HUES48 (cell line): ENCODE data around the gene PPP1R7.

ENCODE experiments used
- H3K27ac ChIP-seq: one replicate; pipeline ENCODE4 v1.7.0; 2013; ENCODE audit warnings: low read depth, low read length, inconsistent platforms
- H3K27me3 ChIP-seq: 2 replicates; pipeline ENCODE4 v1.6.1; 2013; ENCODE audit warnings: mild to moderate bottlenecking, low read length; ENCODE audit not compliant: control insufficient read depth, insufficient read depth
- H3K36me3 ChIP-seq: 2 replicates; pipeline ENCODE4 v1.6.1; 2013; ENCODE audit warnings: low read length; ENCODE audit not compliant: control insufficient read depth, insufficient read depth
- H3K4me1 ChIP-seq: 2 replicates; pipeline ENCODE4 v1.6.1; 2013; ENCODE audit warnings: mild to moderate bottlenecking, low read length; ENCODE audit not compliant: control insufficient read depth, insufficient read depth
- H3K4me3 ChIP-seq: 2 replicates; pipeline ENCODE4 v1.5.1; 2013; ENCODE audit warnings: mild to moderate bottlenecking, low read depth, low read length
- H3K9ac ChIP-seq: 2 replicates; pipeline ENCODE4 v1.6.1; 2013; ENCODE audit warnings: mild to moderate bottlenecking, low read depth, low read length, moderate library complexity
- H3K9me3 ChIP-seq: 2 replicates; pipeline ENCODE4 v1.6.1; 2013; ENCODE audit warnings: low read length; ENCODE audit not compliant: control insufficient read depth, insufficient read depth

The PPP1R7 gene

DNA sequence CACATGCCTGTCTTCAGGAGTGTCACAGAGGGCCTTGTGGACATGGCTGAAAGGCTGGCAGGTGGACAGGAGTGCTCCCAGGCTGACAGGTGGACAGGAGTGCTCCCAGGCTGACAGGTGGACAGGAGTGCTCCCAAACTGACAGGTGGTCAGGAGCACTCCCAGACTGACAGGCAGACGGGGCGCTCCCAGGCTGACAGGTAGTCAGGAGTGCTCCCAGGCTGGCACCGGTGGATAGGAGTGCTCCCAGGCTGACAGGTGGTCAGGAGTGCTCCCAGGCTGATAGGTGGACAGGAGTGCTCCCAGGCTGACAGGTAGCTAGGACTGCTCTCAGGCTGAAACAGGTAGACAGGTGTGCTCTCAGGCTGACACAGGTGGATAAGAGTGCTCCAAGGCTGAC, 54.8 kb downstream of the PPP1R7 start:
- Histone ChIP-seq H3K36me3 (no peaks in the 10 kb centered on the region), H3K4me1 (no peaks in the 10 kb centered on the region)

DNA sequence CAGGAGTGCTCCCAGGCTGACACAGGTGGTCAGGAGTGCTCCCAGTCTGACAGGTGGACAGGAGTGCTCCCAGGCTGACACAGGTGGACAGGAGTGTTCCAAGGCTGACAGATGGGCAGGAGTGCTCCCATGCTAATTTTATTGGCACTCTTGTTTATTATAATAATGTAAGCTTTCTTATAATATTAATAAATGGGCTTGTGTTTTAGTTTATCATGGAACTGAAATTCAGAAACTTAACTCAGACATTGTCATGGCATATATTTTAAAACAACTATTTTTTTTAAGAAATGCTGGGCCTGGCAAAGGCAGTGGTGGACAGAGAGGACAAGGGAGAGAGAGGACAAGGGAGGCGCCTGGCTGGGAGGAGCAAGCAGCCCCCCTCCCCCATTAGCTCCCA, 56.9 kb downstream of the PPP1R7 start:
- H3K9ac ChIP-seq: no peak overlapping the region
- no peaks in the 10 kb centered on the region for H3K36me3 ChIP-seq
- no peaks in the 10 kb centered on the region for H3K9me3 ChIP-seq
- no peaks in the 10 kb centered on the region for H3K4me1 ChIP-seq
- H3K27me3 ChIP-seq: no peaks in the 10 kb centered on the region
- no peak overlapping the region for H3K4me3 ChIP-seq
- no peak overlapping the region for H3K27ac ChIP-seq

More for the DNA sequence above, 54.8 kb downstream of the PPP1R7 start:
- H3K27ac ChIP-seq: no peak overlapping the region
- H3K9me3 ChIP-seq: no peaks in the 10 kb centered on the region
- H3K4me3 ChIP-seq: no peak overlapping the region
- no peaks in the 10 kb centered on the region for H3K27me3 ChIP-seq
- no peak overlapping the region for H3K9ac ChIP-seq

DNA sequence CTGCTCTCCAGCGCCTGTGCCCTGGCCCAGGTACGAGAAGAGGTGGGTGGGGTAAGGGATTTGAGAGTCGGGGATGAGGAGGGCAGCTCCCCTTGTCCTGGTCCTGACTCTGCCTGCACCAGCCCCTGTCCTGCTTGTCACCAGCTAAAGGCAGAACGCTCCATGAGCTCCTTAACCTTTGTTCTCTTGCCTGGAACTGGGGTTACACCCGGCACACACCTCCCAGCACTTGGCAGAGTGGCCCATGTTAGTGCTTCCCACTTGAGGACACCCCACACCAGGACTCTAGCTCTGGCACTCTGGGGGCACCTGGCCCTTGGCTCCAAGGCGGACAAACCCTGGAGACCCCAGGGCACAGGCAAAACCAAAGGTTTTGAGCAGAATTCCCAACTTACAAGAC, 57.4 kb downstream of the PPP1R7 start:
- no peaks in the 10 kb centered on the region for H3K27me3 ChIP-seq
- no peaks in the 10 kb centered on the region for H3K4me1 ChIP-seq
- H3K36me3 ChIP-seq: no peaks in the 10 kb centered on the region
- no peak overlapping the region for H3K4me3 ChIP-seq
- H3K27ac ChIP-seq: no peak overlapping the region
- no peaks in the 10 kb centered on the region for H3K9me3 ChIP-seq
- H3K9ac ChIP-seq: no peak overlapping the region

DNA sequence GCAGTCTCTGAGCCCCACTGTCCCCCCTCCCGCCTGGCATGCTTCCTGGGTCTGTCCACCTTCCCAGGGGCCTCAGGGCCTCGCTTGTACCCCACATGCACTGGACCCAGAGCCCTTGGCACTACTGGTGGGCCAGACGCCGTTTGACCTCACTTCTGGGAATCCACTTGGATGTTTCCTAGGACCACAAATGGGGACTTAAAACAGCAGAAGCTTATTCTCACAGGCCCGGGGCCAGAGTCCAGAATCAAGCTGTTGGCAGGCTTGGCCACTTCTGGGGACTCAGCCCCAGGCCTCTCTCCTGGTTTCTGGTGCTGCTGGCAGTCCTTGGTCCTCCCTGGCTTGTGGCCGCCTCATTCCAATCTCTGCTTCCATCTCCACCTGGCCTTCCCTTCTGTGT, 57.8 kb downstream of the PPP1R7 start:
- Histone ChIP-seq H3K4me1 (no peaks in the 10 kb centered on the region), H3K9me3 (no peaks in the 10 kb centered on the region), H3K27ac (no peak overlapping the region), H3K4me3 (no peak overlapping the region), H3K36me3 (no peaks in the 10 kb centered on the region), H3K9ac (no peak overlapping the region), H3K27me3 (no peaks in the 10 kb centered on the region)

DNA sequence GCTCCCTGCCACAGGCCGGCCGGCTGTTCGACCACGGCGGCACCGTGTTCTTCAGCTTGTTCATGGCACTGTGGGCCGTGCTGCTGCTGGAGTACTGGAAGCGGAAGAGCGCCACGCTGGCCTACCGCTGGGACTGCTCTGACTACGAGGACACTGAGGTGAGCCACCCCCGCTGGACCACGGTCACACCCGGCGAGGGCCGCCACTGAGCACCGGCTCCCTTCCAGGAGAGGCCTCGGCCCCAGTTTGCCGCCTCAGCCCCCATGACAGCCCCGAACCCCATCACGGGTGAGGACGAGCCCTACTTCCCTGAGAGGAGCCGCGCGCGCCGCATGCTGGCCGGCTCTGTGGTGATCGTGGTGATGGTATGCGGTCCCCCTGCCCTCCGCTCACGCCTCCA, 59.0 kb downstream of the PPP1R7 start:
- no peak overlapping the region for H3K4me3 ChIP-seq
- no peaks in the 10 kb centered on the region for H3K9me3 ChIP-seq
- no peak overlapping the region for H3K27ac ChIP-seq
- no peaks in the 10 kb centered on the region for H3K36me3 ChIP-seq
- no peaks in the 10 kb centered on the region for H3K27me3 ChIP-seq
- no peak overlapping the region for H3K9ac ChIP-seq
- no peaks in the 10 kb centered on the region for H3K4me1 ChIP-seq

DNA sequence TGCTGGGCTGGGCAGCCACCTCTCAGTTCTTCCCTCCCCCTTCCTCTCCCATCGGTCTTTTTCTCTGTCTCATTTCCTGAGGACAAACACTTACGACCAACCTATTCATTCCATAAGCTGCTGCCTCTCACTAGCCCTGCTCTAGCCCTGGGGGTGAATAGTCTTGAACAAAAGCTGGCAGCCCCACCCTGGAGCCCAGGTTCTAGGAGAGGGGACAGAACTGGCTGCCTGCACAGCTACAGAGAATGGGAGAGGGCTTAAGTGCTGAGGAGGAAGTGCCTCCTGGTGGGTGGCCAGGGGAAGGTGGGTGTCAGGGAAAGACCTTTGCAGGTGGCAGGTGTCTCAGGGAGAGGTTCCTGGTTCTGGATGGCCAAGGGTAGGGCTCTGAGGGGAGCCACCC, 61.0 kb downstream of the PPP1R7 start:
- Histone ChIP-seq H3K9ac (no peak overlapping the region), H3K27me3 (no peaks in the 10 kb centered on the region), H3K27ac (no peak overlapping the region), H3K36me3 (no peaks in the 10 kb centered on the region), H3K4me1 (peaks cover 1% of the 10 kb centered on the region; the same call in 1 of the 2 replicates), H3K9me3 (no peaks in the 10 kb centered on the region), H3K4me3 (no peak overlapping the region)

DNA sequence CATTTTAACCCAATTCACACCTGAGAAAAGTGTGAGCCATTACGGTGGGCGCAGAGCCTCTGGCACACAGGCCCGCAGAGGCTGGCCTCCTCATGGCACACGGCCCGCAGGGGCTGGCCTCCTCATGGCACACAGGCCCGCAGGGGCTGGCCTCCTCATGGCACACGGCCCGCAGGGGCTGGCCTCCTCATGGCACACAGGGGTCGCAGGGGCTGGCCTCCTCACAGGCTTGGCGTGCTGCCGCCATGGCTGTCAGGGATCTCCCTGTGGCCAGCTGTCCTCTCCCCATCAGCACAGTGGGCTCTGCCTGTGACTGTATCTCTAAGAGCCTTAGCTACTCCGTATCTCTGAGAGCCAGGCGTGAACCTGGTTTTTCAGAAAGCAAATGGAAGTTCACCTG, 62.8 kb downstream of the PPP1R7 start:
- H3K9me3 ChIP-seq: no peaks in the 10 kb centered on the region
- H3K27ac ChIP-seq: no peak overlapping the region
- H3K27me3 ChIP-seq: no peaks in the 10 kb centered on the region
- no peak overlapping the region for H3K9ac ChIP-seq
- no peaks in the 10 kb centered on the region for H3K36me3 ChIP-seq
- H3K4me3 ChIP-seq: no peak overlapping the region
- H3K4me1 ChIP-seq: peaks cover 7% of the 10 kb centered on the region; the same call in 1 of the 2 replicates

DNA sequence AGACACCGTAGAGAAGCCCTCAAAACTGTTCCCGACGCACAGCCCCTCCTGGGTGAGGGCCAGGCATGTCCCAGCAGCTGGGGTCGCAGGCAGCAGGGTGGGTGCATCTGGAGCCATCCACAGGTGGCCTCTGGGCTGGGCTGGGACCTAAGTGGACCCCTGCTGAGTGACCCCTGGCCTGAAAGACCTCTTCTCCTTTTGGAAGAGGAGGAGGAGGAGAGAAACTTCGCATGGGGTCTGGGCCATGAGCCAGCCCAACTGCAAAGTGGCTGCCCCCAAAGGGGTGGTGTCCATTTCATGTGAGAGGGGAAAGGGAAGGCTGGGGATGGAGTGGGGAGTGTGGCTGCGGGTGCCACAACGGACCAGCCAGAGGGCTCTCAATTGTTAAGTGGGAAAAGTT, 63.3 kb downstream of the PPP1R7 start:
- Histone ChIP-seq H3K4me3 (no peak overlapping the region), H3K27me3 (no peaks in the 10 kb centered on the region), H3K9me3 (no peaks in the 10 kb centered on the region), H3K9ac (no peak overlapping the region), H3K36me3 (no peaks in the 10 kb centered on the region), H3K4me1 (peaks cover 7% of the 10 kb centered on the region; the same call in 1 of the 2 replicates), H3K27ac (no peak overlapping the region)

DNA sequence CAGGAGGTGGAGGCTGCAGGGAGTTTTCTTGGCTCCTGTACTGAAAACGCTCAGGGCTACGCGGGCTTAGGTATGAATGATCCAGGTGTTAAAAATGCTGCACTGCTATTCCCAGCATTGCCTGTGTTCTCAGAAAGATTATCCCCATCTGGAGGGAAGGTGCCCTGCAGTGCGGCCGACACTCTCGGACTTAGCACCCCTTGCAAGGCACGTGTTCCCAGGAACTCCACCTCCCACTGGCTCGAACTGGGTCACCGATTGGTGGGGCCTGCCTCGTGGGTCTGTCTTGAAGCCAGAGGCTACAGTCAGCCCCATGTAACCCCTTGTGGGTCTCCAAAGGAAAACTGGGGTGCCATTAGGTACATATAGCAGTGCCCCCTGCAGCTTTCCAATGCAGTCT, 63.9 kb downstream of the PPP1R7 start:
- peaks cover 8% of the 10 kb centered on the region for H3K4me1 ChIP-seq
- H3K9ac ChIP-seq: no peak overlapping the region
- H3K4me3 ChIP-seq: no peak overlapping the region
- H3K27me3 ChIP-seq: no peaks in the 10 kb centered on the region
- H3K9me3 ChIP-seq: no peaks in the 10 kb centered on the region
- no peaks in the 10 kb centered on the region for H3K36me3 ChIP-seq
- H3K27ac ChIP-seq: no peak overlapping the region

DNA sequence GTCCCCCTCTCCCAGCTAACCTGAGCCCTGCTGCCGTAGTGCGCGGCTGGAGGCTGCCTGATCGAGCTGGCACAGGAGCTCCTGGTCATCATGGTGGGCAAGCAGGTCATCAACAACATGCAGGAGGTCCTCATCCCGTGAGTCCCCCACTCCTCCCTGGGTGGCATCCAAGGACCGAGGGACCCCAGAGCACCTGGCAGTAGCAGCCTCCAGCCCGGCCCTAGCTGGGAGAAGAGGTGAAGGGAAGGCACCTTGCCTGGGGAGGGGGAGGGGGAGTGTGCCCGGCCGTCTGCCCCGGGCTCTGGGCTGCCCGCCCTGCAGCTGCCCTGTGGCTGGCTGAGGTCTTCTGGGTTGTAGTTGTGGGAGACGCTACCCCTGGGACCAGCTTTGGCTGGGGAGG, 64.5 kb downstream of the PPP1R7 start:
- no peak overlapping the region for H3K27ac ChIP-seq
- H3K9ac ChIP-seq: no peak overlapping the region
- no peaks in the 10 kb centered on the region for H3K9me3 ChIP-seq
- no peaks in the 10 kb centered on the region for H3K27me3 ChIP-seq
- H3K4me3 ChIP-seq: no peak overlapping the region
- no peaks in the 10 kb centered on the region for H3K36me3 ChIP-seq
- H3K4me1 ChIP-seq: peaks cover 13% of the 10 kb centered on the region

DNA sequence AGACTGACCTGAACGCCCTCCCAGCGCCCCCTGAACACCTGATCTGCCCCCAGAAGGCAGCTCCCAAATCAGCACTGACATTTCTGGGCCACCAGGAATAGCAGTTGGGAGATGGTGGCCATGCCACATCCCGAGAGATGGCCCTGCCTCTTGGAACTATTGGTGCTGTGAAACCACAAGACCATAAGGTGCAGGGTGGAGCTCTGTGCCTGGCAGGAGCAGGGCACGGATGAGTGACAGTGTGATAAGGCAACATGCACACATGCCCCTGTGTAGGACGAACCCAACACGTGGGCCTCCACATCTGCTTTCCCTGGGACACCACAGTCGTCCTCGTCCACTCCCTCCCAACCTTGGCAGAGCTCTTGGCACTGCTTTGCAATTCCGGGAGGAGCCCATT, 65.2 kb downstream of the PPP1R7 start:
- no peak overlapping the region for H3K4me3 ChIP-seq
- no peaks in the 10 kb centered on the region for H3K9me3 ChIP-seq
- no peaks in the 10 kb centered on the region for H3K36me3 ChIP-seq
- no peak overlapping the region for H3K27ac ChIP-seq
- no peaks in the 10 kb centered on the region for H3K27me3 ChIP-seq
- no peak overlapping the region for H3K9ac ChIP-seq
- H3K4me1 ChIP-seq: peaks cover 13% of the 10 kb centered on the region

DNA sequence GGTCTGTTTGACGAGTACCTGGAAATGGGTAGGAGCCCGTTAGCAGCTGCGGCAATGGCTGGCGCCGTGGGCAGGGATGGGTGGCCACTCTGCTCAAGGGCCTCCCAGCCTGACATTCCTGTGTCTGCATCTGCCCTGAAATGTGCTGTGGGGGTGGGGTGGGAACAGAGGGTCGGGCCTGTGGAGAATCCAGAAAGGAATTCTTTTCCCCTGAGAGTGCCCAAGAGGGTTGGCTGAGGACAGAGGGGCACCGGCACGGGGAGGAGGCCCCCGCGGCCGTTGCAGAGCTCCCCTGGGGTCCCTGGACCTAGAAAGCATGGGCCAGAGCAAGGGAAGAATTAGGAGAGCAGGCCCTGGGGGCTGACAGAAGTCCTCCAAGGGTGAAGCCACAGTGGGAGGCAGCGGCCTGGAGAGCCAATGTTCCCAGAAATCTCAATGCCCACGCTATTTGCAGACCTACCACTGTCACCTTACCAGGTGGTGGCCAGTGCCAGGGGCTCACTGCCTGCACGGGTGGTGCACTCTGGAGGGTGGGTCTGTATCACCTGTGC, 66.0 kb downstream of the PPP1R7 start:
- Histone ChIP-seq H3K9me3 (no peaks in the 10 kb centered on the region), H3K36me3 (no peaks in the 10 kb centered on the region), H3K27ac (peak overlapping the region; percentile 36), H3K4me3 (no peak overlapping the region), H3K9ac (no peak overlapping the region), H3K4me1 (peaks cover 13% of the 10 kb centered on the region), H3K27me3 (no peaks in the 10 kb centered on the region)
